ENCODE measurements around the gene PGR.

Gene PGR

GRCh38 chr11:101133190-101133589 is 3.6 kb upstream of the PGR start:
- no peaks in the 10 kb centered on the region for H3K4me1 ChIP-seq (ENCODE audit: insufficient read depth, low read length)
- H3K9ac ChIP-seq (ENCODE audit: low read depth, low read length), result no peak overlapping the region
- no peak overlapping the region for H2AFZ ChIP-seq (ENCODE audit: low read depth, low read length)
- ATAC-seq (ENCODE audit: insufficient read depth, low read depth) (no peak), DNase-seq (no peak)
- H3K27me3 ChIP-seq (ENCODE audit: insufficient read depth, low read length, poor library complexity), result no peaks in the 10 kb centered on the region
- H3K36me3 ChIP-seq (ENCODE audit: insufficient read depth, low read length), result no peaks in the 10 kb centered on the region
- TF ChIP-seq CTCF (IDR thresholded peaks at IDR 0.05; ENCODE audit: borderline replicate concordance, extremely low read depth, low read length, poor library complexity, severe bottlenecking) (no peak), EZH2 (IDR thresholded peaks at IDR 0.05; ENCODE audit: borderline replicate concordance, low read depth, low read length, severe bottlenecking) (no peak)
- no peak overlapping the region for H3K27ac ChIP-seq (ENCODE audit: low read length)
- H3K79me2 ChIP-seq (ENCODE audit: insufficient read depth, low read length), result no peaks in the 10 kb centered on the region
- no peaks in the 10 kb centered on the region for H4K20me1 ChIP-seq (ENCODE audit: insufficient read depth, low read length)
- H3K9me3 ChIP-seq (ENCODE audit: insufficient read depth, low read length, severe bottlenecking), result peaks cover 3% of the 10 kb centered on the region
- no peak overlapping the region for H3K4me3 ChIP-seq (ENCODE audit: low read depth in 1 of 2, low read length in 2 of 2)
- no peak overlapping the region for H3K4me2 ChIP-seq (ENCODE audit: insufficient read depth, low read length)

GRCh38 chr11:101128571-101129202 is 926 bp downstream of the PGR start:
- TF ChIP-seq EZH2 (IDR thresholded peaks at IDR 0.05; ENCODE audit: borderline replicate concordance, low read depth, low read length, severe bottlenecking), result no peak
- no peak for TF ChIP-seq CTCF (IDR thresholded peaks at IDR 0.05; ENCODE audit: borderline replicate concordance, extremely low read depth, low read length, poor library complexity, severe bottlenecking)
- H3K36me3 ChIP-seq (ENCODE audit: insufficient read depth, low read length), result no peaks in the 10 kb centered on the region
- no peak overlapping the region for H2AFZ ChIP-seq (ENCODE audit: low read depth, low read length)
- no peak overlapping the region for H3K9ac ChIP-seq (ENCODE audit: low read depth, low read length)
- no peak for DNase-seq
- no peak overlapping the region for H3K4me2 ChIP-seq (ENCODE audit: insufficient read depth, low read length)
- no peak overlapping the region for H3K27ac ChIP-seq (ENCODE audit: low read length)
- H3K4me3 ChIP-seq (ENCODE audit: low read depth in 1 of 2, low read length in 2 of 2), result no peak overlapping the region
- H4K20me1 ChIP-seq (ENCODE audit: insufficient read depth, low read length), result no peaks in the 10 kb centered on the region
- H3K4me1 ChIP-seq (ENCODE audit: insufficient read depth, low read length), result no peaks in the 10 kb centered on the region
- H3K9me3 ChIP-seq (ENCODE audit: insufficient read depth, low read length, severe bottlenecking), result peaks cover 3% of the 10 kb centered on the region
- H3K79me2 ChIP-seq (ENCODE audit: insufficient read depth, low read length), result no peaks in the 10 kb centered on the region
- no peak for ATAC-seq (ENCODE audit: insufficient read depth, low read depth)
- H3K27me3 ChIP-seq (ENCODE audit: insufficient read depth, low read length, poor library complexity), result no peaks in the 10 kb centered on the region

GRCh38 chr11:101127699-101128570 is 1.7 kb downstream of the PGR start:
- Histone ChIP-seq H3K36me3 (ENCODE audit: insufficient read depth, low read length) (no peaks in the 10 kb centered on the region), H2AFZ (ENCODE audit: low read depth, low read length) (no peak overlapping the region), H3K27me3 (ENCODE audit: insufficient read depth, low read length, poor library complexity) (no peaks in the 10 kb centered on the region), H3K27ac (ENCODE audit: low read length) (no peak overlapping the region), H3K79me2 (ENCODE audit: insufficient read depth, low read length) (no peaks in the 10 kb centered on the region), H4K20me1 (ENCODE audit: insufficient read depth, low read length) (no peaks in the 10 kb centered on the region), H3K4me2 (ENCODE audit: insufficient read depth, low read length) (no peak overlapping the region), H3K9me3 (ENCODE audit: insufficient read depth, low read length, severe bottlenecking) (peaks cover 3% of the 10 kb centered on the region), H3K4me1 (ENCODE audit: insufficient read depth, low read length) (no peaks in the 10 kb centered on the region), H3K4me3 (ENCODE audit: low read depth in 1 of 2, low read length in 2 of 2) (no peak overlapping the region), H3K9ac (ENCODE audit: low read depth, low read length) (no peak overlapping the region)
- no peak for DNase-seq
- ATAC-seq (ENCODE audit: insufficient read depth, low read depth), result no peak
- TF ChIP-seq CTCF (IDR thresholded peaks at IDR 0.05; ENCODE audit: borderline replicate concordance, extremely low read depth, low read length, poor library complexity, severe bottlenecking), result no peak
- no peak for TF ChIP-seq EZH2 (IDR thresholded peaks at IDR 0.05; ENCODE audit: borderline replicate concordance, low read depth, low read length, severe bottlenecking)
